Mucosa of descending colon (tissue), 3 donors: Measurements from ENCODE around the gene FAM3B. TPM values are rescaled to one million over a fixed set of nuclear protein-coding genes. Genes with fewer than 3 reads are reported as not detected.

Experiments used
- ATAC-seq: fragments of 200-7000 bp; cut with Tn5 transposase; one replicate; pipeline ENCODE4 v1.9.1; 2020; ENCODE audit warnings: mild to moderate bottlenecking, moderate library complexity
- DNase-seq, 3 donors: peaks; one replicate each; pipeline ENCODE4 v3.0.0-alpha.2; 2020
- H3K36me3 ChIP-seq: fragments of 200-600 bp; one replicate; pipeline ENCODE4 v1.8.0; 2021; ENCODE audit warnings: low read depth, mild to moderate bottlenecking
- H3K4me1 ChIP-seq: fragments of 200-600 bp; one replicate; pipeline ENCODE4 v1.8.0; 2021; ENCODE audit warnings: low read depth, mild to moderate bottlenecking
- H3K4me3 ChIP-seq: fragments of 200-600 bp; one replicate; pipeline ENCODE4 v1.8.0; 2021; ENCODE audit warnings: mild to moderate bottlenecking
- H3K9me3 ChIP-seq: fragments of 200-600 bp; one replicate; pipeline ENCODE4 v1.8.0; 2021; ENCODE audit warnings: mild to moderate bottlenecking
- intact Hi-C, 2 donors: fragments of 100-400 bp; cut with DNase I in 1 of 2; cut with micrococcal nuclease in 1 of 2; formaldehyde crosslinking; loops; one replicate each; pipeline versions ENCODE4 v1.11.0 to v1.11.1; 2022; cut with DNase I, micrococcal nuclease
- total RNA-seq, 3 donors: library from RNA; stranded (reverse); fragmentation: NEBNext Ultra II Directional in 2 of 3; extraction: Animal tissue kit (Norgen Biotek cat#: 25700) in 2 of 3; gene quantifications; one replicate each; pipeline versions ENCODE4 v1.2.1 to v1.2.4, GENCODE V29; 2021 to 2023
- TF ChIP-seq, protein P1 (sequence below): fragments of 200-600 bp; IDR thresholded peaks from one replicate; pipeline ENCODE4 v1.8.0; 2022; ENCODE audit warnings: antibody characterized with exemption, mild to moderate bottlenecking
- donor health status: DM: no; HTN: no; CAD: no; lungs with moderate emphysema.
- donor health status: DM: no; HTN: no; CAD: no.
- donor health status: DM: no; HTN: yes; CAD: no.

Gene FAM3B
- total RNA-seq, 3 donors from 2014 or later = 0.70 to 2.3 TPM; not detected in 1

GRCh38 chr21:41328660-41329607, 12.3 kb downstream of the FAM3B start:
- H3K4me1 ChIP-seq = no peaks in the 10 kb centered on the region
- ATAC-seq = no peak
- intact Hi-C loops = no loop called here
- H3K9me3 ChIP-seq = peaks cover under 1% of the 10 kb centered on the region
- TF ChIP-seq, protein P1, sequence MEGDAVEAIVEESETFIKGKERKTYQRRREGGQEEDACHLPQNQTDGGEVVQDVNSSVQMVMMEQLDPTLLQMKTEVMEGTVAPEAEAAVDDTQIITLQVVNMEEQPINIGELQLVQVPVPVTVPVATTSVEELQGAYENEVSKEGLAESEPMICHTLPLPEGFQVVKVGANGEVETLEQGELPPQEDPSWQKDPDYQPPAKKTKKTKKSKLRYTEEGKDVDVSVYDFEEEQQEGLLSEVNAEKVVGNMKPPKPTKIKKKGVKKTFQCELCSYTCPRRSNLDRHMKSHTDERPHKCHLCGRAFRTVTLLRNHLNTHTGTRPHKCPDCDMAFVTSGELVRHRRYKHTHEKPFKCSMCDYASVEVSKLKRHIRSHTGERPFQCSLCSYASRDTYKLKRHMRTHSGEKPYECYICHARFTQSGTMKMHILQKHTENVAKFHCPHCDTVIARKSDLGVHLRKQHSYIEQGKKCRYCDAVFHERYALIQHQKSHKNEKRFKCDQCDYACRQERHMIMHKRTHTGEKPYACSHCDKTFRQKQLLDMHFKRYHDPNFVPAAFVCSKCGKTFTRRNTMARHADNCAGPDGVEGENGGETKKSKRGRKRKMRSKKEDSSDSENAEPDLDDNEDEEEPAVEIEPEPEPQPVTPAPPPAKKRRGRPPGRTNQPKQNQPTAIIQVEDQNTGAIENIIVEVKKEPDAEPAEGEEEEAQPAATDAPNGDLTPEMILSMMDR = no peak
- no peaks in the 10 kb centered on the region for H3K36me3 ChIP-seq
- no peak for DNase-seq
- no peak overlapping the region for H3K4me3 ChIP-seq

- TF ChIP-seq, protein P1 = no peak
- Histone ChIP-seq H3K36me3 (no peaks in the 10 kb centered on the region), H3K9me3 (peaks cover 8% of the 10 kb centered on the region), H3K4me3 (no peak overlapping the region), H3K4me1 (no peaks in the 10 kb centered on the region)
- no peak for ATAC-seq
- intact Hi-C loops = no loop called here
- DNase-seq = no peak
Observed at GRCh38 chr21:41333752-41334151, 17.2 kb downstream of the FAM3B start.

GRCh38 chr21:41337515-41337914, 20.9 kb downstream of the FAM3B start:
- no peaks in the 10 kb centered on the region for H3K36me3 ChIP-seq
- H3K4me1 ChIP-seq = no peaks in the 10 kb centered on the region
- TF ChIP-seq, protein P1 = no peak
- H3K9me3 ChIP-seq = peaks cover 8% of the 10 kb centered on the region
- ATAC-seq (no peak), DNase-seq (no peak)
- H3K4me3 ChIP-seq = no peak overlapping the region
- intact Hi-C loops = no loop called here

GRCh38 chr21:41338455-41338854, 21.9 kb downstream of the FAM3B start:
- no peak for ATAC-seq
- DNase-seq = no peak
- H3K4me1 ChIP-seq = no peaks in the 10 kb centered on the region
- TF ChIP-seq, protein P1 = no peak
- no peak overlapping the region for H3K4me3 ChIP-seq
- no peaks in the 10 kb centered on the region for H3K36me3 ChIP-seq
- intact Hi-C loops = no loop called here
- H3K9me3 ChIP-seq = peaks cover 8% of the 10 kb centered on the region

DNA sequence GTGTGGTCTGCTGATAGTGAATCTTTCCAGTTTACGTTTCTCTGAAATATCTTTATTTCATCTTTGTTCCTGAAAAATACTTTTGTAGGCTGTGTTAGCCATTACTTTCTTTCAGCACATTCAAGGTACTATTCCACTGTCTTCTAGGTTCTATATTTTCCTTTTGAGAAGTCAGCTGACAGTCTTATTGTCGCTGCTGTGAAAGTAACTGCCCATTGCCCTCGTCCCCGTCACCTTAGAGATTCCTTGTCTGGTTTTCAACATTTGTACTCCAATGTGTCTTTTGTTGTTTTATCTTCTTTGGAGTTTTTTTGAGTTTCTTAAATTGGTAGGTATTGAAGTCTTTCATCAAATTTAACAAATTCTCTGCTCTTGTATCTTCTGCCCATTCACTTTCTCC, 25.4 kb downstream of the FAM3B start:
- Histone ChIP-seq H3K36me3 (no peaks in the 10 kb centered on the region), H3K4me3 (no peak overlapping the region), H3K9me3 (no peaks in the 10 kb centered on the region), H3K4me1 (no peaks in the 10 kb centered on the region)
- DNase-seq (no peak), ATAC-seq (no peak)
- intact Hi-C loops = no loop called here
- TF ChIP-seq, protein P1 = no peak
